NCI-H345 (cell line): ENCODE data around the gene B3GNT4.
A peak's percentile ranks its signal among the peaks of the same experiment; 100 is the strongest.
"Not testable (repeated sequence)": the region's sequence is repeated elsewhere in the genome, so short reads cannot be mapped to it uniquely, and the experiment has no call there.

ENCODE experiments used
- DNase-seq: peaks from one replicate; lab custom pipeline; 2025; lab: John Stamatoyannopoulos, UW

Gene B3GNT4

DNA sequence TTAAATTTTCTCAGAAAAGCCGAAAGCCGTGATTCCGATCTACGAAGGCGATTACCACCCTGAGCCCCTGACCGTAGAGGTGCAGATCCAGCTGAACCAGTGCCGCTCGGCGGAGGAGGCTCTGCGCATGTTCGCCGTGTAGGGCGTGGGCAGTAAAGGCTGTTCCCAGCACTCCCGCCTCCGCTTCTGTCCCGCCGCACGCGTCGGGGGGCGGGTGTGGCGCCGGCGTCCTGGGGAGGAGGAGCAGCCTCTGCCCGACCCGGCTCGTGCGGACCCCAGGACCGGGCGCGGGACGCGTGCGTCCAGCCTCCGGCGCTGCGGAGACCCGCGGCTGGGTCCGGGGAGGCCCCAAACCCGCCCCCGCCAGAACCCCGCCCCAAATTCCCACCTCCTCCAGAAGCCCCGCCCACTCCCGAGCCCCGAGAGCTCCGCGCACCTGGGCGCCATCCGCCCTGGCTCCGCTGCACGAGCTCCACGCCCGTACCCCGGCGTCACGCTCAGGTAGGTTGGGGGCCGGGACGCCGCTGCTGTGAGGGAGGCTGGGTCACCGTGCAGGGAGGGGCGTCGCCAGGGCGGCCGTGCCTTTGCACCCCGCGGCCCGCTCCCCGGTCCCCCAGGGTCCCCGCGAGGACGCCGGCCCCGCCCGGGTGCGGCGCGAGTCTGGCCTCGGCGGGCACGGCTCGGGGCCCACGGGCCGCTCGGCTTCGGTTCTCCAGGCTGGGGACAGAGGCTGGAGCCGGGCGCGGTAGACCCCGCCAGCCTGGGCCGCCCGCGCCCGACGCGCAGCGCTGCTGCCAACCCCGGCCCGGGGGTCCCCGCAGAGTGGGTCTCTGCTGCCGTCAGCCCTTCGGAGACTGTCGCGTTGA, at the start of gene B3GNT4:
TSS of gene B3GNT4 (plus strand) at position 409 of the 866 bp plus-strand sequence. CDS start 910 bp downstream, outside the sequence.
- peak; percentile 71 for DNase-seq

DNA sequence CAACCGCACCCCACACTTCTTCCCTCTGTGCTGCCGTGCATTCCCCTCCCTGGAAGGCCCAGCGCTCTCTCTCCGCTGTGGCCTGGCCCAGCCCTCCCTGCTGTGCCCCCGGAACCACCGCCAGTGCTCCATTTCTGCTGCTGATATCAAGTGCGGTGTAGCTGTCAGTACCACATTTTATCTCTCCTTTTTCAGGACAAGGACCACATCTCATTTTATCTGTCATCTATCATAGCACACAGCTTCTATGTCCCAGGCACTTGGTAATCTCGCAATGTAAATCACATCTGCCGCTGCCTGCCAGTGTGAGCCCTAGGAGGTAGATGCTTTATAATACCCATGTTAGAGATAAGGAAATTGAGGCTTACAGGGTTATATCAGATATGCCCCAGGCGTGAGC, 47.8 kb upstream of the B3GNT4 start:
- no peak for DNase-seq

DNA sequence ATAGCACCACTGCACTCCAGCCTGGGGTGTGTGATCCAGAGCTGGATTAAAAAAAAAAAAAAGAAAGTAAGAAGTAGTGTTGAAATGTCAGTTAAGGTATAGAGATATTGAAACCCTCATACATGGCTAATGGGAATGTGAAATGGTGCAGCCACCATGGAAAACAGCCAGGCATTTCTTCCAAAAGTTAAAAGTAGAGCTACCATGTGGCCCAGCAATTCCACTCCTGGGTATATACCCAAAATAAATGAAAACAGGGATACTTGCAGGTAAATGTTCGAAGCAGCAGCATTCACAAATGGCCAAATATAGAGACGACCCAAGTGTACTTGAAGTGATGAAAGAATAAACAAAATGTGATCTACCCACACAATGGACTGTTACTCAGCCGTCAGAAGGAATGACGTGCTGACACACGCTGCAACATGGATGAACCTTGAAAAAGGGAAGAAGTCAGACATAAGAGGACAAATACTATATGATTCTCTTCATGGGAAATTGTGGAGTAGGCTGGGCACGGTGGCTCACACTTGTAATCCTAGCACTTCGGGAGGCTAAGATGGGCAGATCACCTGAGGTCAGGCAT, 44.7 kb upstream of the B3GNT4 start:
- DNase-seq = no peak

DNA sequence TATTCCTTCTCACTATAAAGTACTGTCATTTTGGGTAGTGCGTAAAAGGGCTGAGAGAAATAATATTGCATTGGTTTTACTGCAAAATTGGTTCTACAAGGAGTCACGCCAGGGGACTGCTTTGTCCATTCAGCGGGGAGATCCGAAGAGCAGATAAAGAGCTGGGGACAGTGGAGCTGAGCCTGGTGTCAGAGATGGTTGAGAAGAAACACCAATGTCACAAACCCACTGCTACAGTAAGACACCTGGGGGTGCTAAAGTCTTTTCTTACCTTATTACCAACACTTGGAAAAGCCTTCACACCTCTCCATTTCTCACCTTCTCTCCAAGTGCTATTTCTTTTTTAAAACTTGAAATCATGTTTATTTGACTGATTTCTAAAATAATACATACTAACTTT, 43.6 kb upstream of the B3GNT4 start:
- no peak for DNase-seq

DNA sequence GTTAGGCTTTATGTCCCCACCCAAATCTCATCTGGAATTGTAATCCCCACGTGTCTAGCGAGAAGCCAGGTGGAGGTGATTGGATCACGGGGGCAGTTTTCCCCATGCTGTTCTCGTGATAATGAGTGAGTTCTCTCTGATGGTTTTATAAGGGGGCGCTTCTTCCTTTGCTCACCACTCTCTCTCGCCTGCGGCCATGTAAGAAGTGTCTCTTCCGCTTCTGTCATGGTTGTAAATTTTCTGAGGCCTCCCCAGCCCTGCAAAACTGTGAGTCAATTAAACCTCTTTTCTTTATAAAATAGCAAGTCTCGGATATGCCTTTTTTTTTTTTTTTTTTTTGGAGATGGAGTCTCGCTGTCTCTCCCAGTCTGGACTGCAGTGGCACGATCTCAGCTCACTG, 42.7 kb upstream of the B3GNT4 start:
- DNase-seq = no peak

DNA sequence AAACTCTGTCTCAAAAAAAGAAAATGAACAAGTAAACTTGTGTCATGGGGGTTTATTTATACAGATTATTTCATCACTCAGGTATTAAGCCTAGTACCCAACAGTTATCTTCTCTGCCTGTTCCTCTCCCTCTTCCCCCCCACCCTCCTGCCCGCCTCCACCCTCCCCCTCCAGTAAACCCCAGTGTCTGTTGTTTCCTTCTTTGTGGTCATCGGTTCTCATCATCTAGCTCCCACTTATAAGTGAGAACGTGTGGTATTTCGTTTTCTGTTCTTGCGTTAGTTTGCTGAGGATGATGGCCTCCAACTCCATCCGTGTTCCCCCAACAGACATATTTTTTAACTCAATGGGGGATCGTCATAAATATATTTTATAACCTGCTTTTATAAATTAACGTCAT, 41.8 kb upstream of the B3GNT4 start:
- DNase-seq = no peak

DNA sequence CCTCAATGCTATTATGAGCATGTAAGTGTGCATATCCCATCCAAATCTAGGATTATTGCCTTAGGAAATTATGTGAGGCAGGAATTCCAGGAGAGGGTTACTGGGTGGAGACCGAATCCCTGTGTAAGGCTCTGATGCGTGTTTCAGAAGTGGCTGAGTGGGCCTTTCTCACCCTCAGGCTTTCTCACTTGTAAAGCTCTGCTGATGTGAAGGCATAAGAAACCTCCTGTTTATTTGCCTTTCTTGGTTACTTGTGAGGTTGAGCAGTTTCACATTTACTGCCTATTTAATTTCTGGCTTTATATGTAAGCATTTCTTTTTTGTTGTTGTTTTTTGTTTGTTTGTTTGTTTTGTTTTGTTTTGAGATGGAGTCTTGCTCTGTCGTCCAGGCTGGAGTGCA, 40.5 kb upstream of the B3GNT4 start:
- no peak for DNase-seq

DNA sequence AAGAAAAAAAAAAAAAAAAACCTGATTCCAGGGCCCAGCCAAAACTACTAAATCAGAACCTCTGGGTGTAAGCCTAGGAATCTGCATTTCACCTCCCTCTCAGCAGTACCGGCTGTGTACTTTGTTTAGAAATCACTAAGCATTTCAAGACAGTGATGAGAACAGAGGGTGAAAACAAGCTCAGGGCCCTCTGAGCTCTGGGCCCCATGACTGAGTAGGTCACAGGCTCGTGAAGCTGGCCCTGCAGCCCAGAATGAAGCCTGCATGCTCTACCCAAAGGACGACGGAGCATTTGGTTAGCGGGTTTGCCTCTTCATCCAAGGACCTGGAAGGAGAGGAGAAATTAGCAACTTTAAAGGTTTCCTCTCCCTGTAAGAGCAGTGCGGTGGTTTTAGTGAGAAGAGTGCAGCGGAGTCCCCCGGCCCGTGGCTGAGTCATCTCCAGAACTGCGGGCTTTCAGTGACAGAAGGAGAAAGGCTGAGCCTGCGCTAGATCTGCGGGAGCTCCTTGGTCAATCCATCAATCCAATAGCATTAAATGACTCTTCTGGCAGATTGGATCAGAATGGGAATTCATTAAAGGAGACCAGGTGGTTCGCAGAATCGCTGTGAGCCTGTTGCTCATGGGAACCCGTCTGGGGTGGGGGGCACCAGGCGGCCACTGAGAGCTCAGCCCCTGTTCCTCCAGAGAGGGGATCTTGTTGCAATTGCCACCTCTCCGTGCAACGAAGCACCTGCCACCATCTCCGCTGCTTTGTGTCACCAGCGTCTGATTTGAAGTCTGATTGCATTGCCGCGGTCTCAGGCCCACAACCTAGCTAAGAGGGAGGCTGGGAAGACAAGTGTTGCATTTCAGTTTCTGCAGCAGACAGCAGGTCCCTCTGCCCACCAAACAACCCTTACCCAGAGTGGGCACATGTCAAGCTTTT, 36.8 kb upstream of the B3GNT4 start:
- DNase-seq = no peak

DNA sequence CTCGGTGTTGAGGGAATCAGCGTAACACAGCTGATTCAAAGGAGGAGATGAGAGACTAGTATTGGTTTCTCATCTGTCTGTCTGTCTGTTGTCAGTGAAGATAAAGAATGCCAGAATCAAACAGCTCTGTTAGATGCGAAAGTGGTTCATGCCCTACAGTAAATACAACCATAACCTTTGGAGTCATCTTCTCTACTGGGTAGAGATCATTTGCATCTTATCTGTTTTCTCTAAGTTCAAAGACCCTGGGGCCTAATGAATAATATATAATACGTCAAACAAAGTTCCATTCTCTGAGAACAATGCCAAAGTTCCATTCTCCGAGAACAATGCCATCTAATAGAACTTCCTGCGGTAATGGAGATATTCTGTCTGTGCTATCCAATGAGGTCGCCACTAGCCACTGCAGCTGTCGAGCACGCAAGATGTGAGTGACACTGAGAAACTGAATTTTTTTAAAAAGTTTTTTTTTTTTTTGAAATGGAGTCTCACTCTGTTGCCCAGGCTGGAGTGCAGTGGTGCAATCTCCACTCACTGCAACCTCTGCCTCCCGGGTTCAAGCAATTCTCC, 36.1 kb upstream of the B3GNT4 start:
- no peak for DNase-seq

DNA sequence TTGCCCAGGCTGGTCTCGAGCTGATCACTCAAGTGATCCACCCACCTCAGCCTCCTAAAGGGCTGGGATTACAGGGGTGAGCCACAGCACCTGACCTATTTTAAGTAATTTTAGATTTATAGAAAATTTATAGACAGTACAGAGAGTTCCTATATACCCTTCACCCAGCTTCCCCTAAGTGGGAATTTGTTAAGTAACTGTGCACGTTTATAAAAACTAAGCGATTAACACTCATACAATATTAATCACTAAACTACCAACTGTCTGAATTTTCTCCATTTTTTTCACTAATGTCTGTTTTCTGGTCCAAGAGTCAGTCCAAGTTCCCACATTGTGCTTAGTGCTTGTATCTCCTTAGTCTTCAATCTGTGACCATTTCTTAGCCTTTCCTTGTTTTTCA, 35.0 kb upstream of the B3GNT4 start:
- no peak for DNase-seq

DNA sequence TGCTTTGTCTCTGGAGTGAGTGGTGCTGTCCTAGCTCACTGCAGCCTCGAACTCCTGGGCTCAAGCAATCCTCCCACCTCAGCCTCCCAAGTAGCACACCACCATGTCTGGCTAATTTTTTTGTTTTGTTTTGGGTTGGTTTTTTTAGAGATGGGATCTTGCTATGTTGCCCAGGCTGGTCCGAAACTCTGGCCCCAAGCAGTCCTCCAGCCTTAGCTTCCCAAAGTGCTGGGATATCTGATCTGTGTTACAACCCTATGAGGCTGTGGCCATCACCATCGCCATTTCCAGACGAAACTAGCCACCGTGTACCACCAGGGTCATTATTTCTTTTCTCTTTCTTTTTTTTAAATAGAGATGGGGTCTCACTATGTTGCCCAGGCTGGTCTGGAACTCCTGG, 32.1 kb upstream of the B3GNT4 start:
- DNase-seq = no peak

DNA sequence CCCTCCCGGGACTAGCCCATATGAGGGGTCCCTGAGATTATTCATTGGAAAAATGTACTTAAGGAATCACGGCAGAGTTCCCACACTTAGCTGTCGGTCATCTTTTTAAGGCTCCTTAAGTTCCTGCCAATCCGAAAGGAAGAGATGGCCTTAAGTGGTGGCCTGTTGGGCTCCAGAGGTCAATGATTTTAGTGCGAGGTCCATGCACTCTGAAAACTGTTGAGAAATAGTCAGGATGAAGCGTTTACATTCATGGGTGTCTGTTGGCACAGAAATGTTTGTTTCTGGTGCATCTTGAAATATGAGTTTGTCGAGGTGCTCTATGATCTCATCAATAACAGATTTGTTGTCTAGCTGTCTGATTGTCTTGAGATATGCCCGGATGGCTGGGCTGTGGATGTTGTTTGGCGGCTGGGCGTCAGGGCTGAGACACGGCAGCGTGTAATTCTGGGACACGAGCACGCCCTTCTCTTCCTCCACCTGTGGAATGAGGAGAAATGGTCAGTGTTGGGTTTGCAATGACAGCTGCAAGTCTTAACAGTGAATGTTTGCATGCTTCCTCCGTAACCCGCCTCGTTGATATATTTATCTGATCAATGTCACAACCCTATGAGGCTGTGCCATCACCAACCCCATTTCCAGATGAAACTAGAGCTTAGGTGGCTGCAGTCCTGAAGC, 31.1 kb upstream of the B3GNT4 start:
- DNase-seq = no peak

DNA sequence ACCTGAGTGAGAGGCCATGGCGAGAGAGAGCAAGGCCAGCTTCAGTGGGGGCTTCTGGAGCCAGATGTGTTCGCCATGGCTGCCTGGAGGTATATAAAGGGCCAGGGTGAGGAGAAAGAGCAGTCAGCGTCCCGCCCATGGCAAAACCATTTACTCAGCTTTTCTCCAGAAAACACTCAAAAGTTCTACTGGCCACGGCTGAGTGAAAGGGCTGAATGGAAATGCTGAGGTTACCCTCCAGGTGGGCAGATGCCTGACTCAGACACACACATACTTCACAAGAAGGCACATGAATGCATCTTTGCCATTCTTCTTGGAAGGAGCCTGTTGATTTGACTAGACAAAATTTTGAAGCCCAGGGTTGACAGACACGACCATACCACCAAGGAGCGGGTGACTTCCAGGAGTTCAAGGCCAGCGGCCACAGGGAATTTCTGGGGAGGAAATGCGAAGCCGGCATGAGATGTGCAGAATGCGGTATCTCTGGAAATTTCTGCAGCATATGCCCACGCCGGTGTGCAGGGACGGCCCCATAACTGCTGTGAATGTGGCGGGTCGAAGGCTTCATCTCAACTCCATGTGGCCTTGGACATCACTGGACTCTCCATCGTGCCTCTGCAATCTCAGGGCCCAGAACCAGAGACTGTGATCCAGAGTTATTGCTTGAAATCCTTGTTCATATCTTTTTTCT, 29.2 kb upstream of the B3GNT4 start, which contains the start of gene IL31:
TSS of gene IL31 (minus strand) at position 67 of the 691 bp plus-strand sequence. CDS start at position 18, 49 bp downstream.
- DNase-seq = no peak

DNA sequence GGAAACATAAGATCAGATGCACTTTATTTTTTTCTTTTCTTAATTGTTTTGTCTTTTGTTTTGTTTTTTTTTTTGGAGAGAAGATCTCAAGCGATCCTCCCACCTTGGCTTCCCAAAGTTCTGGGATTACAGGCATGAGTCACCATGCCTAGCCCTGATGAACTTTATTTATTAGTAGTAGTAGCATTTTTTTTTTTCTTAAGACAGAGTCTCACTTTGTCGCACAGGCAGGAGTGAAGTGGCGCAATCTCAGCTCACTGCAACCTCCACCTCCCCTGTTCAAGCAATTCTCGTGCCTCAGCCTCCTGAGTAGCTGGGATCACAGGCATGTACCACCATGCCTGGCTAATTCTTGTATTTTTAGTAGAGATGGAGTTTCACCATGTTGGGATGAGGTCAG, 27.0 kb upstream of the B3GNT4 start:
- not testable (repeated sequence) for DNase-seq

DNA sequence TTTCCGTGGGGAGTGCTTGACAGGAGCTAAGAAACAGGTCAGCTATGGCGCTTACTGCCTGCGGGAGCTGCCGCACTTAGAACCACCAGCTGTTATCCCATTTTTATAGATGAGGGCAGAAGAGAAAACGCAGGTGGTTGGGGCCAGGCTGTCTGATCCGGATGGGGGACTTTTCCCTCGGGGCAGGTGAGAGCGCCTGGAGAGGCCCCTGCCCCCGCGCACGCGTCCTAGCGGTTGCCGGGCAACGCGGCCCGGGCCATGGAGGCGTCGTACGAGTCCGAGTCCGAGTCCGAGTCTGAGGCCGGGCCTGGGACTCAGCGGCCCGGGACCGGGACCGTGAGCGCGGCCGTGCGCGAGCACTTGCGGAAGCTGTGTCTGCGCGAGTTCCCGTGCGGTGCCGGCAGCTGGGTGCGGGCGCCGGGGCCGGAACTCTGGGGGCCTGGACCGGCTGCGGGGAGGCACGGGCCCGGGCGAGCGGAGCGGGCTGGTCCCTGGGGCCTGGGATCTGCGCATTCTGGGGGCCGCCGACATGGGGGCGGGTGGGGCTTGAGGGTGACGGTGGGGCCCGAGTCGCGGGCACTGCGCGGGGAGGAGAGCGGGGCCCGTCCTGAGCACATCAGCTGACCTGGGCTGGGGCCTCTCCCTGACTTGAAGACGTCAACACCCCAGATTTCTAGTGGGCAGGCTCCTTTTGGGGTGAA, 20.5 kb upstream of the B3GNT4 start, which contains the start of gene LRRC43:
TSS of gene LRRC43 (plus strand) at position 237 of the 701 bp plus-strand sequence. CDS start at position 259, 22 bp downstream.
- DNase-seq = peak; percentile 12

DNA sequence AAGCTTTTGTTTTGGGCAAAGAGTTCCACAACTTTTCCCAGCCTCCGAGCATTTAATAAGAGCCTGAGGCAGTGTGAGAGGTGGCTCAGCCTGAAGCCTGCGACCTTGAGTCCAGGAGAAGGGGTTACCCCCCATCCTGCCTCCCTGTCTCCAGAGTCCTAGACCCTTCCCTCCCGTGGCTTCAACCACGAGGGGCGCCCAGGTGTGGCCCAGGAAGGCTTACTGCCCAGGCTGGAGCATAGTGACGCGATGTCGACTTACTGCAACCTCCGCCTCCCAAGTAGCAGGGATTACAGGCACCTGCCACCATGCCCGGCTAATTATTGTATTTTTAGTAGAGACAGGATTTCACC, 19.9 kb upstream of the B3GNT4 start:
- no peak for DNase-seq

DNA sequence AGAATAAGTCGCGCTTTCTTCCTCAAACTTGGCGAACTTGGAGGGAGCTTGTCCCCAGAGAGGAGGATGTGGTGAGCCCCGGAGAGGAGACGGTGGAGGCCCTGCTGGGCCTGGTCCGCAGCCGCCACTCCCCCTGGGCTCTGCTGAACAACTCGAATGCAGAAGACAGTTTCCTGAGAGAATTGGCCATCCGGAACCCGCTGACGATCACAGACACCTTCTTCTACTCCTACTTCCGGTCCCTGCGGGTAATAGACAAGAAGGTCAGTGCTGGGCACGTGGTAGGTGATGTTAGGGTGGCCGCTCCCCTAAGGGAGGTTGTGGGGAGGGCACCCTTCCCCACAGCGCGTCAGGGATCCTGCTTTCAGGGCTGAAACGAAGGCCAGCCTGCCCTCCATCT, 19.0 kb upstream of the B3GNT4 start:
- no peak for DNase-seq

DNA sequence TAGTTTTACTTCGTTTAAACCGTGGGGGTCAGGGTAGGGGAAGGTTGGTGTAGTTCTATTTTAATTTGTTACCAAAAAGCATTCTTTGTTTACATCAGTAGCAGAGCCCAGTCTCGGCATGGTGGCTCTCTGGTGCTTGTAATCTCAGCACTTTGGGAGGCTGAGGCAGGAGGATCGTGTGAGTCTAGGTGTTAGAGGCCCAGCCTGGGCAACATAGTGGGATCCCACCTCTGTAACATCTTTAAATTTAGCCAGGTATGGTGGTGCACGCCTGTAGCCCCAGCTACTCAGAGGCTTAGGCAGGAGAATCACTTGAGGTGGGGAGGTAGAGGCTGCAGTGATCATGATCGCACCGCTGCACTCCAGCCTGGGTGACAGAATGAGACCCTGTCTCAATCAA, 18.4 kb upstream of the B3GNT4 start:
- no peak for DNase-seq

DNA sequence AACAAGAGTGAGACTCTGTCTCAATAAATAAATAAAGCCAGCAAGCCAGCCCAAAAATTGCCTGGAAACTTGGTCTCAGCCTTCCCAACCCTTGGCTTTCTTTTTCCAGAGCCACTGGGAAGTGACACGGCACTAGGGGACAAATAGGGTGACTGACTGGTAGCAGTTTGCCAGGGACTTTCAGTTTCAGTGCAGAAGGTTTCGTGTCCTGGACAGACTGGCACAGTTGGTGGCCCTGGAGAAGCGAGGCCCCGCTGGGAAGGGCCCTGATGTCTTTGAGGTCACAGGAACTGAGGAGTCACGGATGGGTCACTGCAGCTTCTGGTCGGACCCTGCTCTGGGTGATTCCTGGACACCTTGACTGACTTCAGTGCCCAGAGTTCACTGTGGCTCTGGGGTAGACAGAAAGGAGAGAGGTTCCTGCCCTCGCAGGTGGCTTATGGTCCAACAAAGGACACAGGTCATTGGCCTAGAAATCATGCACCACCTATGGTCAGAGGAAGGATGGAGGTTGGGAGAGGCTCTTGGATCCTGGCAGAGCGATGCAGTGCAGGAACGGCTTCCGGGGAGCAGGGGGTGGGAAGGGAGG, 17.9 kb upstream of the B3GNT4 start:
- no peak for DNase-seq

DNA sequence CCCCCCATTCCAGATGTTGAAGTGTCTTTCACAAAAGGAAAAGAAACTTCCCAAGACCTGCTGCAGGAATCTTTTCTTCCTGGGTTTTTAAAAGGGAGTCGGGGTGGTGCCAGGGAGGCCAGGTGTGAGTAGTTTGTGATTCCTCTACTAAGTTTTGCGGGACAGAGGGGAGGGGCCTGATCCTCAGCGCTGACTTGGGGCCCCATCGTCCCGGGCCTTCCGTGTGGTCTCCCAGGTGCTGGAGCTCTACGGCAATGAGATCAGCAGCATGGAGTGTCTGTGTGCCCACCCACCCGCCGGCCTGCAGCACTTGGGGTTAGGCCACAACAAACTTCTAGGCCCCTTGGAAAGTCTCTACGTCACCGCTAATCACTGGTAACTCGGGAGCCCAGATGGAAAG, 16.0 kb upstream of the B3GNT4 start:
- no peak for DNase-seq
